ENCODE results near the gene BRMS1.
"Not testable (repeated sequence)": the region's sequence is repeated elsewhere in the genome, so short reads cannot be mapped to it uniquely, and the experiment has no call there.

BRMS1 gene

DNA sequence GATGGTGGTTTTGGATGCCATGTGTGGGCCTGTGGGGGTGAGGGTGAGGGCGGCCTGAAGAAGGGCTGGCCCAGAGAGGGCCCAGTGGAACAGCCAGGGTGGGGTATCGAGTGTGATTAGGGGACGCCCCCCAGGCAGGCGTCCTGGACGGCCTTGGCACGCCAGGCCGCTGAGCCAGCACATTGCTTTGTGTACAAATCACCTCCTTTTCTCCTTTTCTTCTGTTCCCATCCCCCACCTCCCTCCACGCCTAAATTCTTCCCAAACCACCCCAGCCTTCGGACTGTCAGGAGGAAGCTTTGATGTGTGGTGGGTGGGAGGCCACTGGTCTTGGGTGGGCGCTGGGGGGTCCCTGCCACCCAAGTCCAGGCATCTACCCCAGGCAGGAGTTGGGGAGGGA lies 20.2 kb downstream of the BRMS1 start:
- no peaks in the 10 kb centered on the region for H3K27me3 ChIP-seq
- peaks cover 8% of the 10 kb centered on the region; the same call in 1 of the 2 replicates for H3K9me3 ChIP-seq
- H3K36me3 ChIP-seq: no peaks in the 10 kb centered on the region
- no peak for TF ChIP-seq Cebpa-rat (IDR thresholded peaks at IDR 0.05)
- H3K4me3 ChIP-seq: no peak overlapping the region
- peaks cover 80% of the 10 kb centered on the region for H3K4me1 ChIP-seq
- peak overlapping the region; percentile 98 for H3K27ac ChIP-seq
- no peaks in the 10 kb centered on the region for H4K20me1 ChIP-seq
- peak overlapping the region; percentile 84; the same call in 1 of the 2 replicates for H3K9ac ChIP-seq
- peak overlapping the region; percentile 98 for H3K4me2 ChIP-seq

- Histone ChIP-seq H3K9me3 (peaks cover 11% of the 10 kb centered on the region; the same call in 1 of the 2 replicates), H3K4me2 (no peak overlapping the region; the same call in 1 of the 2 replicates), H3K9ac (no peak overlapping the region), H3K27ac (no peak overlapping the region), H3K27me3 (no peaks in the 10 kb centered on the region), H3K36me3 (no peaks in the 10 kb centered on the region), H3K4me3 (no peak overlapping the region), H4K20me1 (no peaks in the 10 kb centered on the region), H3K4me1 (peaks cover 79% of the 10 kb centered on the region)
- no peak for TF ChIP-seq Cebpa-rat (IDR thresholded peaks at IDR 0.05)
Measured at GRCh38 chr11:66323684-66324083, 21.2 kb downstream of the BRMS1 start.

DNA sequence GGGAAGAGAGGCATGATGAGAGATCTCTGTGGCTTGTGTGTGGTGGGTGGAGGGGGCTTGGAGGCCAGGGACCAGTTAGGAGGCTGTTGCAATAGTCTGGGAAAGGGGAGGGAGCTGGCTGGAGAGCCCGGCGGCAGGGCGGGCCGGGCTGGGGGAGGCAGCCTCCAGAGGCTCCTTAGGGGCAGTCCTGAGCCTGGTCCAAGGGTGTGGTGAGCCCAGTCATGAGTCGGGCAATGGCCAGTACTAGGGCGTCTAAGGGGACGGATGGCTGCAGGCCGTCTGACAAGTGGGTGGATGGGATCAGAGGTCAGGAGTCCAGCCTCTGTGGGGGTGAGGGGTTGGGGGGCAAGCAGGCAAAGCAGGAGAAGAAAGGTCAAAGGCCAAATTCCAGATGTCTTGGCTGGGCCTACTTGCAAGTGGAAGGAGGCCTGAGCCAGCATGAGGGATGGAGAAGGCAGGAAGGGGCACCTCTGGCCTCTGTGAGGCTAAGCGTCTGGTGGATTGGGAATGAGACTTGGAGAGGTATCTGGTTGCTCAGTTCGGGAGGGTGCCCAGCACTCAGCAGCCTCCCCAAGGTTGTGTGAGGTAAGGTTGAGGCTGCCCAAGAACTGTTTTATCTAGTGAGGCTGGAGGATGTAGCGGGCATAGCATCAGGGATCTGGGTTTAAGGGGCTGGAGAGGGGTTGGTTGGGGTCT lies 22.0 kb downstream of the BRMS1 start:
- Histone ChIP-seq H3K4me3 (no peak overlapping the region), H3K4me1 (peaks cover 79% of the 10 kb centered on the region), H3K27ac (peak overlapping the region; percentile 30; the same call in 1 of the 2 replicates), H3K4me2 (no peak overlapping the region), H3K9ac (no peak overlapping the region), H4K20me1 (no peaks in the 10 kb centered on the region), H3K9me3 (peaks cover 11% of the 10 kb centered on the region; the same call in 1 of the 2 replicates), H3K27me3 (no peaks in the 10 kb centered on the region), H3K36me3 (no peaks in the 10 kb centered on the region)
- no peak for TF ChIP-seq Cebpa-rat (IDR thresholded peaks at IDR 0.05)

DNA sequence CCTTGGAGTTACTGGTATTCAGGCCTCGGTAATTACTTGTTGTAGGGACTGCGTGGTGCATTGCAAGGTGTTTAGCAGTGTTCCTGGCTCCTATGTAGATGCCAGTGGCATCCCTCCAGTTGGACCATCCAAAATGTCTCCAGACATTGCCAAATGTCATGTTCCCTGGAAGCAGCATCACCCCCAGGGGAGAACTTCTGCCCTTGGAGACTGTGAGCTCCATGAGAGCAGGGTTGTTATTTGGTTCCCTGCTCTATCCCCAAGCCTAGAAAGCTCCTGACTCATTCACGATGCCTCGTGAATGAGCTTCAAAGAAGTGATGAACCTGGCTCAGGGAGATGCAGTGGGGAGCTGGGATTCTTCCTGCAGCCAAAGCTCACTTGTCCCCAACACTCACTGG lies 23.3 kb downstream of the BRMS1 start:
- H3K9me3 ChIP-seq: peaks cover 11% of the 10 kb centered on the region; the same call in 1 of the 2 replicates
- no peak for TF ChIP-seq Cebpa-rat (IDR thresholded peaks at IDR 0.05)
- H3K27ac ChIP-seq: 0 out of 2 replicates have a peak overlapping the region, but pooled peaks have one; percentile 30
- H3K36me3 ChIP-seq: no peaks in the 10 kb centered on the region
- H3K9ac ChIP-seq: no peak overlapping the region
- peak overlapping the region; percentile 34; the same call in 1 of the 2 replicates for H3K4me2 ChIP-seq
- peaks cover 69% of the 10 kb centered on the region for H3K4me1 ChIP-seq
- H3K4me3 ChIP-seq: no peak overlapping the region
- 0 out of 2 replicates have a peak, but pooled peaks cover 2% of the 10 kb centered on the region for H4K20me1 ChIP-seq
- H3K27me3 ChIP-seq: no peaks in the 10 kb centered on the region

DNA sequence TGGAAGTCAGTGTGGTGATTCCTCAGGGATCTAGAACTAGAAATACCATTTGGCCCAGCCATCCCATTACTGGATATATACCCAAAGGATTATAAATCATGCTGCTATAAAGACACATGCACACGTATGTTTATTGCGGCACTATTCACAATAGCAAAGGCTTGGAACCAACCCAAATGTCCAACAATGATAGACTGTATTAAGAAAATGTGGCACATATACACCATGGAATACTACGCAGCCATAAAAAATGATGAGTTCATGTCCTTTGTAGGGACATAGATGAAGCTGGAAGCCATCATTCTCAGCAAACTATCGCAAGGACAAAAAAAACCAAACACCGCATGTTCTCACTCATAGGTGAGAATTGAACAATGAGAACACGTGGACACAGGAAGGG lies 24.2 kb downstream of the BRMS1 start:
- H3K27me3 ChIP-seq, H3K27ac ChIP-seq, H3K4me3 ChIP-seq, H3K9ac ChIP-seq, H3K4me2 ChIP-seq, H4K20me1 ChIP-seq, H3K36me3 ChIP-seq: not testable (repeated sequence)
- peaks cover 11% of the 10 kb centered on the region; the same call in 1 of the 2 replicates for H3K9me3 ChIP-seq
- peaks cover 72% of the 10 kb centered on the region for H3K4me1 ChIP-seq

DNA sequence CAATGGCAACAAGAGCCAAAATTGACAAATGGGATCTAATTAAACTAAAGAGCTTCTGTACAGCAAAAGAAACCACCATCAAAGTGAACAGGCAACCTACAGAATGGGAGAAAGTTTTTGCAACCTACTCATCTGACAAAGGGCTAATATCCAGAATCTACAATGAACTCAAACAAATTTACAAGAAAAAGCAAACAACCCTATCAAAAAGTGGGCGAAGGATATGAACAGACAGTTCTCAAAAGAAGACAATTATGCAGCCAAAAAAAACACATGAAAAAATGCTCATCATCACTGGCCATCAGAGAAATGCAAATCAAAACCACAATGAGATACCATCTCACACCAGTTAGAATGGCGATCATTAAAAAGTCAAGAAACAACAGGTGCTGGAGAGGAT lies 24.6 kb downstream of the BRMS1 start:
- not testable (repeated sequence) for H3K4me3 ChIP-seq, H3K36me3 ChIP-seq, H3K9ac ChIP-seq, H3K4me2 ChIP-seq, H3K27ac ChIP-seq, H3K27me3 ChIP-seq
- Histone ChIP-seq H4K20me1 (peaks cover 14% of the 10 kb centered on the region), H3K9me3 (peaks cover 11% of the 10 kb centered on the region; the same call in 1 of the 2 replicates), H3K4me1 (peaks cover 72% of the 10 kb centered on the region)

DNA sequence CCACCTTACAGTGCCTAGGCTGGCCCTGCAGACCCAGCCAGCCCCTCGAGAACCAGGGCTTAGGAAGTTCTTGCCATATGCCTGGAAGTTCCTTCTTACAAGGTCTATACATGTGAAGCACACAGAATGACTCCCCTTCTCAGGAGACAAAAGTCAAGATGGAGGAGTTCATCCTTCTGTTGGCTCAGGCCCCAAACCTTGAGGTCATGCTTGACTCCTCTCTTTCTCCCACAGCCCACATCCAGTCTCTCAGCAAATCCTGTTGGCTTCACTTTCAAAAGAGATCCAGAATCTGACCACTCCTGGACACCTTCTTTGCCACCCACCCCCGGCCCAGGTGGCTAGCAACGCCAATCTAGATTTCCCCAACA lies 26.3 kb downstream of the BRMS1 start:
- peaks cover 72% of the 10 kb centered on the region for H3K4me1 ChIP-seq
- peak overlapping the region; percentile 84 for H3K9ac ChIP-seq

GRCh38 chr11:66317723-66318599 lies 26.9 kb downstream of the BRMS1 start:
- TF ChIP-seq Cebpa-rat (IDR thresholded peaks at IDR 0.05): peak; percentile 98
- Histone ChIP-seq H3K27ac (peak overlapping the region; percentile 91), H3K9ac (peak overlapping the region; percentile 84), H3K4me1 (peaks cover 67% of the 10 kb centered on the region), H3K9me3 (peaks cover 11% of the 10 kb centered on the region; the same call in 1 of the 2 replicates), H4K20me1 (peaks cover 24% of the 10 kb centered on the region), H3K27me3 (no peaks in the 10 kb centered on the region), H3K4me2 (peak overlapping the region; percentile 98), H3K4me3 (peak overlapping the region; percentile 73), H3K36me3 (no peaks in the 10 kb centered on the region)

More for the DNA sequence above, 26.3 kb downstream of the BRMS1 start:
- Histone ChIP-seq H3K36me3 (no peaks in the 10 kb centered on the region), H3K27ac (peak overlapping the region; percentile 91), H3K27me3 (no peaks in the 10 kb centered on the region), H3K4me3 (peak overlapping the region; percentile 73; the same call in 1 of the 2 replicates), H3K9me3 (peaks cover 11% of the 10 kb centered on the region; the same call in 1 of the 2 replicates), H3K4me2 (peak overlapping the region; percentile 98), H4K20me1 (peaks cover 24% of the 10 kb centered on the region)
- TF ChIP-seq Cebpa-rat (IDR thresholded peaks at IDR 0.05): peak; percentile 4; the same call in 1 of the 2 replicates

- H3K4me1 ChIP-seq: peaks cover 61% of the 10 kb centered on the region
- no peaks in the 10 kb centered on the region for H3K36me3 ChIP-seq
- peak overlapping the region; percentile 91 for H3K27ac ChIP-seq
- TF ChIP-seq Cebpa-rat (IDR thresholded peaks at IDR 0.05): no peak
- peak overlapping the region; percentile 73 for H3K4me3 ChIP-seq
- peak overlapping the region; percentile 84 for H3K9ac ChIP-seq
- H3K9me3 ChIP-seq: peaks cover 11% of the 10 kb centered on the region; the same call in 1 of the 2 replicates
- H3K4me2 ChIP-seq: peak overlapping the region; percentile 98
- peaks cover 24% of the 10 kb centered on the region for H4K20me1 ChIP-seq
- H3K27me3 ChIP-seq: no peaks in the 10 kb centered on the region
Measured at GRCh38 chr11:66317322-66317722, 27.6 kb downstream of the BRMS1 start.

Data from BLaER1 (cell line).